H1 (cell line): ENCODE measurements around the gene CHI3L1. TPM values are rescaled to one million over a fixed set of nuclear protein-coding genes. Genes with fewer than 3 reads are reported as not detected.

Experiments used
- CTCF ChIA-PET: fragments of 300-600 bp; sonication (Branson Sonifier 250); formaldehyde crosslinking; loops from one replicate; lab custom pipeline; 2021; ENCODE audit not compliant: partially characterized antibody; lab: Charles Lee
- POLR2A ChIA-PET: fragments of 300-600 bp; sonication (Branson Sonifier 250); formaldehyde crosslinking; loops from one replicate; lab custom pipeline; 2021; ENCODE audit warnings: inconsistent platforms; ENCODE audit not compliant: partially characterized antibody; lab: Charles Lee
- DNase-seq, 2 experiments: peaks; one replicate each; pipeline versions ENCODE4 v3.0.0 to v3.0.0-alpha.2; 2010 to 2022; ENCODE audit warnings: low spot score in 2 of 2, low read depth in 1 of 2, mixed read lengths in 1 of 2
- FAIRE-seq: peaks from 2 replicates; lab custom pipeline; 2011; peaks lifted over from hg19 to GRCh38; lab: Jason Lieb, UNC
- H2AFZ ChIP-seq: 2 replicates; pipeline ENCODE4 v1.8.1; 2012; ENCODE audit warnings: low read length, inconsistent platforms
- H2AK5ac ChIP-seq: 2 replicates; pipeline ENCODE4 v1.6.1; 2013; ENCODE audit warnings: low read depth, low read length
- H2BK120ac ChIP-seq: replicated peaks from 2 replicates; pipeline ENCODE3; 2013; ENCODE audit warnings: low read depth, low read length, inconsistent platforms
- H2BK12ac ChIP-seq: 2 replicates; pipeline ENCODE4 v1.6.1; 2013; ENCODE audit warnings: low read depth, low read length
- H2BK15ac ChIP-seq: 2 replicates; pipeline ENCODE4 v1.6.1; 2013; ENCODE audit warnings: low read length
- H2BK20ac ChIP-seq: 2 replicates; pipeline ENCODE4 v1.6.1; 2013; ENCODE audit warnings: low read length
- H2BK5ac ChIP-seq: 2 replicates; pipeline ENCODE4 v1.6.1; 2013; ENCODE audit warnings: low read depth, low read length
- H3K14ac ChIP-seq: 2 replicates; pipeline ENCODE4 v1.6.1; 2013; ENCODE audit warnings: inconsistent platforms; ENCODE audit not compliant: insufficient read length
- H3K18ac ChIP-seq: 2 replicates; pipeline ENCODE4 v1.6.1; 2013; ENCODE audit warnings: low read length; ENCODE audit errors: extremely low read depth
- H3K23ac ChIP-seq: 2 replicates; pipeline ENCODE4 v1.6.1; 2013; ENCODE audit warnings: inconsistent platforms; ENCODE audit not compliant: insufficient read length
- H3K23me2 ChIP-seq: 2 replicates; pipeline ENCODE4 v1.6.1; 2013; ENCODE audit warnings: low read depth, low read length
- H3K27ac ChIP-seq: 2 replicates; pipeline ENCODE4 v1.6.1; 2011; ENCODE audit warnings: low read depth, low read length, inconsistent platforms
- H3K27me3 ChIP-seq, 4 experiments: replicated peaks in 1 of 4; 1 replicate in 1 of 4; 2 replicates in 3 of 4; pipeline versions ENCODE4 v1.6.1 to v1.8.1; 2011 to 2013; ENCODE audit warnings: low read length in 3 of 4, mild to moderate bottlenecking in 3 of 4, inconsistent platforms in 2 of 4, mixed read lengths in 2 of 4, moderate library complexity in 1 of 4; ENCODE audit not compliant: control insufficient read depth in 3 of 4, insufficient read depth in 3 of 4; ENCODE audit errors: extremely low read depth in 1 of 4
- H3K36me3 ChIP-seq, 4 experiments: 2 replicates each; pipeline versions ENCODE4 v1.6.1 to v1.8.1; 2011 to 2013; ENCODE audit warnings: mild to moderate bottlenecking in 4 of 4, low read length in 3 of 4, moderate library complexity in 2 of 4, control low read depth in 1 of 4, inconsistent platforms in 1 of 4; ENCODE audit not compliant: insufficient read depth in 4 of 4, control insufficient read depth in 2 of 4
- H3K4ac ChIP-seq: replicated peaks from 2 replicates; pipeline ENCODE3; 2013; ENCODE audit warnings: low read length, low read depth, mixed read lengths, inconsistent platforms; ENCODE audit not compliant: insufficient read length
- H3K4me1 ChIP-seq, 4 experiments: replicated peaks in 1 of 4; 1 replicate in 1 of 4; 2 replicates in 3 of 4; pipeline versions ENCODE4 v1.6.1 to v1.8.1; 2011 to 2013; ENCODE audit warnings: low read length in 3 of 4, inconsistent platforms in 2 of 4, mixed read lengths in 1 of 4; ENCODE audit not compliant: insufficient read depth in 4 of 4, control insufficient read depth in 3 of 4
- H3K4me2 ChIP-seq, 2 experiments: 2 replicates each; pipeline versions ENCODE4 v1.6.1 to v1.8.1; 2011 to 2013; ENCODE audit warnings: low read depth in 2 of 2, low read length in 2 of 2, control low read depth in 1 of 2, inconsistent platforms in 1 of 2, mild to moderate bottlenecking in 1 of 2; ENCODE audit not compliant: insufficient read depth in 1 of 2
- H3K4me3 ChIP-seq, 4 experiments: fragments of 200-600, 300-600 bp in 1 of 4; sonication (generic), shearing (Covaris generic), sonication (Bioruptor Twin) in 1 of 4; 2 replicates each; pipeline versions ENCODE4 v1.5.1 to v1.8.1; 2011 to 2016; ENCODE audit warnings: low read length in 4 of 4, low read depth in 3 of 4, control low read depth in 2 of 4, inconsistent platforms in 2 of 4, mild to moderate bottlenecking in 2 of 4, mixed read lengths in 1 of 4, moderate library complexity in 1 of 4; ENCODE audit not compliant: insufficient read depth in 2 of 4; ENCODE audit errors: extremely low read depth in 1 of 4
- H3K56ac ChIP-seq: replicated peaks from 2 replicates; pipeline ENCODE3; 2013; ENCODE audit warnings: low read depth, mild to moderate bottlenecking, mixed read lengths, low read length, inconsistent platforms; ENCODE audit not compliant: insufficient read length
- H3K79me1 ChIP-seq: 2 replicates; pipeline ENCODE4 v1.6.1; 2013; ENCODE audit warnings: low read depth, low read length, control low read depth
- H3K79me2 ChIP-seq, 2 experiments: 2 replicates each; pipeline versions ENCODE4 v1.6.1 to v1.8.1; 2012 to 2013; ENCODE audit warnings: low read length in 2 of 2, mild to moderate bottlenecking in 2 of 2, inconsistent platforms in 1 of 2; ENCODE audit not compliant: insufficient read depth in 2 of 2, control insufficient read depth in 1 of 2
- H3K9ac ChIP-seq, 4 experiments: replicated peaks in 1 of 4; 1 replicate in 1 of 4; 2 replicates in 3 of 4; pipeline versions ENCODE4 v1.6.1 to v1.8.1; 2011 to 2013; ENCODE audit warnings: low read depth in 3 of 4, low read length in 3 of 4, control low read depth in 2 of 4, mild to moderate bottlenecking in 2 of 4, moderate library complexity in 2 of 4, inconsistent platforms in 1 of 4; ENCODE audit errors: extremely low read depth in 1 of 4
- H3K9me3 ChIP-seq, 2 experiments: 2 replicates each; pipeline versions ENCODE4 v1.6.1 to v1.8.1; 2012 to 2013; ENCODE audit warnings: mild to moderate bottlenecking in 2 of 2, moderate library complexity in 2 of 2, control low read depth in 1 of 2, inconsistent platforms in 1 of 2, low read depth in 1 of 2, low read length in 1 of 2, mixed read lengths in 1 of 2; ENCODE audit not compliant: insufficient read depth in 2 of 2
- H4K20me1 ChIP-seq, 2 experiments: replicated peaks in 1 of 2; 2 replicates each; pipeline versions ENCODE3 to v1.8.1; 2011 to 2013; ENCODE audit warnings: inconsistent platforms in 2 of 2, low read length in 2 of 2, mild to moderate bottlenecking in 1 of 2; ENCODE audit not compliant: insufficient read depth in 2 of 2, control insufficient read depth in 1 of 2
- H4K5ac ChIP-seq: 2 replicates; pipeline ENCODE4 v1.6.1; 2013; ENCODE audit warnings: low read length, low read depth, mixed read lengths, inconsistent platforms; ENCODE audit not compliant: insufficient read length
- H4K8ac ChIP-seq: 2 replicates; pipeline ENCODE4 v1.8.0; 2013; ENCODE audit warnings: mild to moderate bottlenecking, moderate library complexity, low read length, inconsistent platforms; ENCODE audit not compliant: insufficient read depth; ENCODE audit errors: extremely low read depth
- H4K91ac ChIP-seq: replicated peaks from 2 replicates; pipeline ENCODE3; 2013; ENCODE audit warnings: low read length, mixed read lengths, inconsistent platforms; ENCODE audit not compliant: insufficient read length
- KDM1A ChIP-seq: fragments of 200-600, 300-600 bp; sonication (generic); IDR thresholded peaks from 2 replicates; pipeline ENCODE4 v1.7.1; 2016; ENCODE audit warnings: mild to moderate bottlenecking, low read length, borderline replicate concordance
- WGBS, 2 experiments: shearing (Covaris generic) in 1 of 2; methylation state at CpG; one replicate each; pipeline versions ENCODE4 v1.1.6 to v1.1.7; 2013 to 2015; ENCODE audit warnings: low lambda C conversion rate in 2 of 2, mixed read lengths in 2 of 2, inconsistent platforms in 1 of 2, low coverage in 1 of 2, missing lambda C conversion rate in 1 of 2; ENCODE audit not compliant: insufficient replicate concordance in 2 of 2, insufficient coverage in 1 of 2, insufficient read length in 1 of 2; ENCODE audit errors: extremely low coverage in 1 of 2, missing lambda C conversion rate in 1 of 2; 5-methylcytosine and 5-hydroxymethylcytosine counted together
- polyA plus RNA-seq, 7 experiments: library from polyadenylated mRNA; depleted of rRNA in 3 of 7; stranded (reverse) in 5 of 7; unstranded in 2 of 7; fragments of >200 nt in 5 of 7; fragments of 200-250 nt in 2 of 7; gene quantifications; 1 replicate in 5 of 7; 2 replicates in 1 of 7; 4 replicates in 1 of 7; pipeline versions ENCODE4 v1.2.1 to v1.2.3, GENCODE V29; 2011 to 2013; ENCODE audit warnings: missing spikeins in 2 of 7, mixed read lengths in 2 of 7
- total RNA-seq: library from RNA; stranded (reverse); fragmentation: NEBNext Ultra II Directional; extraction: Animal tissue kit (Norgen Biotek cat#: 25700); gene quantifications from 2 replicates; pipeline ENCODE4 v1.2.1, GENCODE V29; 2021
- TF ChIP-seq, protein P1 (sequence below): IDR thresholded peaks from 2 replicates; pipeline ENCODE4 v1.6.1; 2011; ENCODE audit warnings: low read length, improper control_type of control experiment

Gene CHI3L1
- total and polyA plus RNA-seq, 2 of the 8 experiments (the other 6 are each of a cell fraction or from before 2014, with no cell fraction given): 1.0 TPM; not detected in 1

DNA sequence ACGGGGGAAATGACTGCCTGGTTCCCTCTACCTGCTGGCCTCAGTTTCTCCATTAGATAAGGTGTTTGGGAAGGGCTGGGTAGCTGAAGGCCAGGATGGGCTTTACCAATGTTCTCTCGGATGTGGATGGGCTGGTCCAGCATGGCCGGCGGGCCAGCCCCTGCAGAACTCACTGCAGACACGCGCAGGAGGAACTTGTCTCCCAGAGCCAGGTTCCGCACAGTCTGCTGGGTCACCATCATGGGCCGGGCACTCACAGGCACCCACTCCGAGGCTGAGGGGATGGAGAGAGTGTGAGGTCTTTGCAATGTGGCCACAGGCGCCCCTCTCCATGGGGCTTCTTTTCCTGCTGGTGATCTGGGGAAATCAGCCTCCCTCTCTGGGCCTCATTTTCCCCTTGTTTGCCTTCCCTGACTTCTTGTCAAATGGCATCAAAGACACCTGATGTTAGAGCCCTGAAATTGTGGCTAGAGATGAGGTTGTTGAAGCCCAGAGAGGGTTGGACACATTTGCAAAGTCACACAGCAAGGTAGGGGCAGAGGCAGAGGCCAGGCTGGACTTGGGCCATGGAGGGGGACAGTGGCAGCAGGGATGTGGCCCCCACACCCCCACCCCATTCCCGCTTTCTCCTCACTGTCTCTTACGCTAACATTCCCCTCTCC is 12.0 kb downstream of the CHI3L1 start:
- no peak overlapping the region for H3K4ac ChIP-seq
- H3K9ac ChIP-seq: no peak overlapping the region
- H2BK120ac ChIP-seq: no peak overlapping the region
- no peak overlapping the region for H2BK15ac ChIP-seq
- no peaks in the 10 kb centered on the region for H3K23me2 ChIP-seq
- H3K27ac ChIP-seq: no peak overlapping the region
- H3K23ac ChIP-seq: no peak overlapping the region
- peaks cover 0 to 7% (median 3%) of the 10 kb centered on the region in 4 experiments; a peak in 4 of 7 replicates for H3K4me1 ChIP-seq
- H3K56ac ChIP-seq: no peak overlapping the region
- no peaks in the 10 kb centered on the region for H4K20me1 ChIP-seq
- H3K79me1 ChIP-seq: no peaks in the 10 kb centered on the region
- no peak overlapping the region for H3K4me2 ChIP-seq
- H2AFZ ChIP-seq: no peak overlapping the region
- H3K18ac ChIP-seq: no peak overlapping the region
- no peaks in the 10 kb centered on the region for H3K36me3 ChIP-seq
- POLR2A ChIA-PET: no interaction called here
- H2BK20ac ChIP-seq: no peak overlapping the region
- no peaks in the 10 kb centered on the region for H3K27me3 ChIP-seq
- no peak overlapping the region for H2AK5ac ChIP-seq
- H3K9me3 ChIP-seq: no peaks in the 10 kb centered on the region
- no peak overlapping the region for H3K4me3 ChIP-seq
- H4K5ac ChIP-seq: no peak overlapping the region
- no peak overlapping the region for H2BK5ac ChIP-seq
- TF ChIP-seq KDM1A: peak; percentile 91; the same call in 1 of the 2 replicates
- TF ChIP-seq, protein P1, sequence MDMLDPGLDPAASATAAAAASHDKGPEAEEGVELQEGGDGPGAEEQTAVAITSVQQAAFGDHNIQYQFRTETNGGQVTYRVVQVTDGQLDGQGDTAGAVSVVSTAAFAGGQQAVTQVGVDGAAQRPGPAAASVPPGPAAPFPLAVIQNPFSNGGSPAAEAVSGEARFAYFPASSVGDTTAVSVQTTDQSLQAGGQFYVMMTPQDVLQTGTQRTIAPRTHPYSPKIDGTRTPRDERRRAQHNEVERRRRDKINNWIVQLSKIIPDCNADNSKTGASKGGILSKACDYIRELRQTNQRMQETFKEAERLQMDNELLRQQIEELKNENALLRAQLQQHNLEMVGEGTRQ: no peak
- TF ChIP-seq, all 59 proteins: peak for 1
- CTCF ChIA-PET: interaction anchor here (0.9 to 16.8 kb wide), 26 partner anchors 7 to 135 kb away, joined by 3 to 511 read pairs (median 9); partner anchors contain the start of genes ADORA1, CHI3L1 and MYOG
- Histone ChIP-seq H3K14ac (no peak overlapping the region), H4K8ac (no peak overlapping the region), H3K79me2 (no peaks in the 10 kb centered on the region), H4K91ac (no peak overlapping the region), H2BK12ac (no peak overlapping the region)
- 85% methylated on average over 10 of the region's 12 CpGs; no CpG with 5 or more reads in 1 of the 2 experiments for WGBS, 2 experiments
- FAIRE-seq: no peak
- DNase-seq: no peak
